Measurements from ENCODE around the gene CBY1. TPM values are rescaled to one million over a fixed set of nuclear protein-coding genes. Genes with fewer than 3 reads are reported as not detected.
A peak's percentile ranks its signal among the peaks of the same experiment; 100 is the strongest.

The CBY1 gene
- total RNA-seq, 4 donors from 2014 or later = 21.0 to 46.6 (median 31.7) TPM

DNA sequence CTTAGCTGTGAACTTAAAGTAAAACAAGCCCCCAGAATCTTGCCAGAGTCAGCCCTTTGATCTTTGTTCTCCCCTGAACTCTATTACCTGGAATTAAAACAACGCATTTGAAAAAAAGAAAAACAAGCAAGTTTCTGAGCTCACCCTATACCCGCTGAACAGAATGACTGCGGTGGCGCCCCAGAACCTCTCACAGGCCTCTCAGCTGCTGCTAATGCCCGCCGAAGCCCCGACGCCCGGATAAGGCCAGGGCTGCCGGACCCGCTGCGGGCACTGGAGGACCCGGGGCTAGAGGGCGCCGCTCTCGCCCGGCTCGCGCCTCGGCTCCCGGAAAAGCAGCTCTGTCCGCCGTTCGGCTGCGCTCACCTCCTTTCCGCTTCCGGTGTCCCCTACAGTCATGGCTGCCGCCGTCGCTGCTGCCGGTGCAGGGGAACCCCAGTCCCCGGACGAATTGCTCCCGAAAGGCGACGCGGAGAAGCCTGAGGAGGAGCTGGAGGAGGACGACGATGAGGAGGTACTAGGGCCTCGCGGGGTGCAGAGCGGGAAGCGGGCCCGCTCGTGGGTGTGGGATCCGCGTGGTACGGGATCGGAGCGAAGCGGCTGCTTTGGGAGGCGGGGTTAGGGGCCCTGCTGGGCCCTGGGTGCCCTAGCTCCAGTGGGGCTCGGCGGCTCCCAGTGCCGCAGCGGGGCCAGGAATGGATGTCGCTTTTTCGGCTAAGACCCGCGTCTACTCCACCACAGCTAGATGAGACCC is 25.3 kb downstream of the CBY1 start, which contains the start of gene TOMM22:
TSS of gene TOMM22 (plus strand) at position 376 of the 754 bp plus-strand sequence. CDS start at position 398, 22 bp downstream.
- TF ChIP-seq, protein P1, sequence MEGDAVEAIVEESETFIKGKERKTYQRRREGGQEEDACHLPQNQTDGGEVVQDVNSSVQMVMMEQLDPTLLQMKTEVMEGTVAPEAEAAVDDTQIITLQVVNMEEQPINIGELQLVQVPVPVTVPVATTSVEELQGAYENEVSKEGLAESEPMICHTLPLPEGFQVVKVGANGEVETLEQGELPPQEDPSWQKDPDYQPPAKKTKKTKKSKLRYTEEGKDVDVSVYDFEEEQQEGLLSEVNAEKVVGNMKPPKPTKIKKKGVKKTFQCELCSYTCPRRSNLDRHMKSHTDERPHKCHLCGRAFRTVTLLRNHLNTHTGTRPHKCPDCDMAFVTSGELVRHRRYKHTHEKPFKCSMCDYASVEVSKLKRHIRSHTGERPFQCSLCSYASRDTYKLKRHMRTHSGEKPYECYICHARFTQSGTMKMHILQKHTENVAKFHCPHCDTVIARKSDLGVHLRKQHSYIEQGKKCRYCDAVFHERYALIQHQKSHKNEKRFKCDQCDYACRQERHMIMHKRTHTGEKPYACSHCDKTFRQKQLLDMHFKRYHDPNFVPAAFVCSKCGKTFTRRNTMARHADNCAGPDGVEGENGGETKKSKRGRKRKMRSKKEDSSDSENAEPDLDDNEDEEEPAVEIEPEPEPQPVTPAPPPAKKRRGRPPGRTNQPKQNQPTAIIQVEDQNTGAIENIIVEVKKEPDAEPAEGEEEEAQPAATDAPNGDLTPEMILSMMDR (IDR thresholded peaks at IDR 0.05) = peak in 3 of 4 experiments; percentile 29 to 89 (median 47)
- TF ChIP-seq POLR2A (IDR thresholded peaks at IDR 0.05) = peak; percentile 39 to 49
- TF ChIP-seq POLR2AphosphoS5 (IDR thresholded peaks at IDR 0.05) = peak; percentile 57
- no peak for TF ChIP-seq EP300 (IDR thresholded peaks at IDR 0.05)
- ATAC-seq = peak; percentile 98
- Histone ChIP-seq H3K4me3 (peak within 1 kb of the TSS; percentile 69 to 92), H3K9me3 (no peaks in the 10 kb centered on the region), H3K4me1 (peaks cover 0 to 18% (median 6%) of the 10 kb centered on the region in 3 donors), H3K27me3 (no peaks in the 10 kb centered on the region), H3K27ac (peak within 1 kb of the TSS; percentile 20 to 83 (median 74)), H3K36me3 (peaks cover 0 to 39% of the 10 kb centered on the region in 2 donors)
- 3% methylated on average over 4 of the region's 60 CpGs; no CpG with 5 or more reads in 1 of the 2 donors for WGBS, 2 donors (ENCODE audit: low coverage in 1 of 2)

DNA sequence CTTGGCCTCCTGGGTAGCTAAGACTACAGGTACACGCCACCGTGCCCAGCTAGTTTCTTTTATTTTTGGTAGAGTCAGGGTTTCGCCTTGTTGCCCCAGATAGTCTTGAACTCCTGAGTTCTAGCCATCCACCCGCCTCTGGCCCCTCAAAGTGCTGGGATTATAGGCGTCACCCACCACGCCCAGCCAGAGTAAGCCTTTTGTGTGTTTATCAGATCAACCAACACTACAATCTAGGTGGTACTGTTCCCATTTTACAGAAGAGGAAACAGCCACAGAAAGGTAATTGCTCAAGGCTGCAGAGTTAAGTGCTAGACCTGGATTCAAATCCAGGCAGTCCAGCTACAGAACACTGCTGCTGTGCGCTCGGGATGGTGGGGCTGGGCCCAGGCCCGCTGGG is 28.5 kb downstream of the CBY1 start:
- TF ChIP-seq, protein P1 (IDR thresholded peaks at IDR 0.05) = no peak
- TF ChIP-seq POLR2AphosphoS5 (IDR thresholded peaks at IDR 0.05) (no peak), POLR2A (IDR thresholded peaks at IDR 0.05) (no peak), EP300 (IDR thresholded peaks at IDR 0.05) (no peak)
- WGBS, 2 donors (ENCODE audit: low coverage in 1 of 2) = 89 to 90% methylated on average over 5 to 9 of the region's 9 CpGs
- Histone ChIP-seq H3K4me1 (peaks cover 0 to 18% (median 6%) of the 10 kb centered on the region in 3 donors), H3K9me3 (no peaks in the 10 kb centered on the region), H3K27me3 (no peaks in the 10 kb centered on the region), H3K27ac (no peak overlapping the region), H3K4me3 (no peak overlapping the region), H3K36me3 (peaks cover 0 to 70% of the 10 kb centered on the region in 2 donors)
- no peak for ATAC-seq

DNA sequence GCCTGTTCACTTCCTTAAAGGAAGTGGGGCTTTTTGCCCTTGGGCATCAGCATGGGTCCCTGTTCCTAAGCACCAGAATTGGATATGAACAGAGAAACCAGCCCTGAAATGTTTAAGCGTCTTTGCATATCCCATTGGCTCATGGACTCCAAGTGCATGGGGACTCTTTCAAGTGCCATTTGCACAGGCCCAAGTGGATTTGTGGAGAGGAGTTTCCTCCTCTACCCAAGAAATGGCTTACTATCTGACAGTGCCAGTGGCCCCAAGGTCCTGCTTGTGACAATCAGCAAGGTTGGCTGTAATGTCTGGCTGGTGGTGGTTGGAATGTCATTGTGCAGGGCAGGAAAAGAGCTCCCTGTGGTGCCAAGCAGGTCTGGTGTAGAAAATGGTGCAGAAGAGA is 29.3 kb downstream of the CBY1 start:
- no peaks in the 10 kb centered on the region for H3K9me3 ChIP-seq
- peaks cover 0 to 18% (median 6%) of the 10 kb centered on the region in 3 donors for H3K4me1 ChIP-seq
- H3K36me3 ChIP-seq = peaks cover 0 to 77% of the 10 kb centered on the region in 2 donors
- H3K27me3 ChIP-seq = no peaks in the 10 kb centered on the region
- H3K4me3 ChIP-seq = no peak overlapping the region
- no peak for ATAC-seq
- WGBS, 2 donors (ENCODE audit: low coverage in 1 of 2) = 56 to 71% methylated on average over 1 of the region's 1 CpG
- no peak overlapping the region for H3K27ac ChIP-seq
- no peak for TF ChIP-seq EP300 (IDR thresholded peaks at IDR 0.05)
- no peak for TF ChIP-seq POLR2AphosphoS5 (IDR thresholded peaks at IDR 0.05)
- TF ChIP-seq POLR2A (IDR thresholded peaks at IDR 0.05) = no peak
- TF ChIP-seq, protein P1 (IDR thresholded peaks at IDR 0.05) = no peak

DNA sequence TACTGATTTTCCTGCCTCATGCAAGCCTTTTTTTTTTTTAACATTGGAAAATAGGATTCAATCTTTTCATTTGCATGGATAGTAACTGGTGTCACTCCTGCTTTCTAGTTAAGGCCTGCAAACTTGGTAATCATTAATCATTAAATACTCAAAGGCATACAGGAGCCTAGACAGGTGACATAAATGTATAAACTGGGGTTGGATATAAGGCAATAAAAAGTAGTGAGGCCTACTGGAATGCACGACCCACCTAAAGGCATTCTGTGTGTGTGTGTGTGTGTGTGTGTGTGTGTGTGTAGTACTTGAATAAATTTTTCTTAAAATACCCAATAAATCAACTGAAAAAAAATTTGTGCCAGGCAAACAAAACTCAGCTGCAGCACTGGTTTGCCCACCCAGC is 33.2 kb downstream of the CBY1 start:
- 47 to 50% methylated on average over 1 of the region's 1 CpG for WGBS, 2 donors (ENCODE audit: low coverage in 1 of 2)

More for the DNA sequence above, 33.2 kb downstream of the CBY1 start:
- Histone ChIP-seq H3K4me3 (no peak overlapping the region), H3K4me1 (peaks cover 0 to 21% (median 4%) of the 10 kb centered on the region in 3 donors), H3K27me3 (no peaks in the 10 kb centered on the region), H3K9me3 (no peaks in the 10 kb centered on the region), H3K36me3 (peaks cover 0 to 90% of the 10 kb centered on the region in 2 donors), H3K27ac (no peak overlapping the region)
- TF ChIP-seq, protein P1 (IDR thresholded peaks at IDR 0.05) = no peak
- TF ChIP-seq POLR2AphosphoS5 (IDR thresholded peaks at IDR 0.05) (no peak), EP300 (IDR thresholded peaks at IDR 0.05) (no peak), POLR2A (IDR thresholded peaks at IDR 0.05) (no peak)
- ATAC-seq = no peak
